ENCODE data around the gene OR2M7.
"Not testable (repeated sequence)": the region's sequence is repeated elsewhere in the genome, so short reads cannot be mapped to it uniquely, and the experiment has no call there.

OR2M7 gene

DNA sequence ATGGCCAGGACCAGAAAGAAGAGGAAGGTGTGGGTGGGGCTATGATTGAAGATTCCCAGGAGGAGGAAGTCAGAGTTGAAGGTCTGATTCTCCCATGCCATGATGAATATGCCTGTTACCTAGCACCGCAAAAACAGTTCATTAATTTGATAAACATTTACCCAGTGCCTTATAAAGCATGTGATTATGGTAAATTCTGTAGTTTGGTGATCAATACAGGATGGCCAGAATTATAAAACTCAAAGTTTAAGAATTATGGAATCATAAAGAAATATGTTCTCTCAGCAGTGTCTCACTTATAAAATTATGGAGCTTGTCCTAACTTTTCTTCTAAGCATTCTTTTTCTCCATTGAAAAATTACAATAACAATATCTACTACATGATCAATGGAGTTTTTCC, at the start of gene OR2M7:
Gene OR2M7 (minus strand): TSS at position 101 of the 400 bp plus-strand sequence. CDS start 0 bp downstream, at position 101.
- no peak for DNase-seq (ENCODE audit: low read depth in 2 of 2, low spot score in 1 of 2)

GRCh38 chr1:248373761-248374160, 49.4 kb upstream of the OR2M7 start:
- no peak for DNase-seq (ENCODE audit: low read depth in 2 of 2, low spot score in 1 of 2)

- DNase-seq (ENCODE audit: low read depth in 2 of 2, low spot score in 1 of 2), result no peak
These were observed 48.0 kb upstream of the OR2M7 start for GRCh38 chr1:248372394-248372793.

DNA sequence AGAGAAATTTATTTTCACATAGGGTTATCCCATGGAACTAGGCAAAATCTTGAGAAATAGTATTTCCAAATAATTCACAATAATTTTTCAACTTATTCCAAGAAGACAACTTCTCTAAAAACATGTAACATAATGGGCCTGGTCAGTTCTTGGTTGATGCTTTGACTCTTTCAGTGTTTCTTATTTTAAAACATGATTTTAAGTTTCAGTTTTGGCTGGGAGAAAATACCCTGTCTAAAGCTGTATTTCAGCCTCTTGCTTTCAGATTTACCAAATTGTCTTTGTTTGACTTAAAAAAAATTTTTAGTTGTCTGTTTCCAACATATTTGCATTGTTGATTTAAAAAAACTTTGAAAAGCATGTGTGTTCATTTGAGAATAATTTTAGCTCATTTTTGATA, 42.2 kb upstream of the OR2M7 start:
- DNase-seq (ENCODE audit: low read depth in 2 of 2, low spot score in 1 of 2), result no peak

- DNase-seq (ENCODE audit: low read depth in 2 of 2, low spot score in 1 of 2), result no peak
These were observed 36.9 kb upstream of the OR2M7 start, which contains the start of gene OR2T4 for GRCh38 chr1:248361121-248361715. Gene OR2T4 (plus strand): TSS chr1:248361665. CDS start chr1:248361665, 0 bp downstream.

DNA sequence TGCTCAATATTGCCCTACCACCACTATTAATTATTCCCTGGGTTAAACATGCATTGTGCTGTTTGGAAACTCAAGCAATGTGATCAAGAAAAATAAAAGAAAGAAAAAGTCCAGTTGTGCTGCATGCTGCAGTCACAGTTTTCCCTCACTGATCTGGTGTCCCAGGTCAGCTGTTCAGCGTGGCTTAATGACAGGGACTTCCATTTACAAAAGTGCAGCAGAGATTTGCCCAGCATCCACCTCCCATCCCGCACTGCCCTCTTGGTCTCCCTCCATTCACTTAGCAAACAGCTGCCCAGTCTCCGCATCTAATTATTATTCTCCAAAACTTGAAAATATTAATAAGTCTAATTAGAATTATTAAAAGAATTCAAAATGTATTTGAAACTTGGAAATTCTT, 35.0 kb upstream of the OR2M7 start:
- DNase-seq (ENCODE audit: low read depth in 2 of 2, low spot score in 1 of 2), result no peak

DNA sequence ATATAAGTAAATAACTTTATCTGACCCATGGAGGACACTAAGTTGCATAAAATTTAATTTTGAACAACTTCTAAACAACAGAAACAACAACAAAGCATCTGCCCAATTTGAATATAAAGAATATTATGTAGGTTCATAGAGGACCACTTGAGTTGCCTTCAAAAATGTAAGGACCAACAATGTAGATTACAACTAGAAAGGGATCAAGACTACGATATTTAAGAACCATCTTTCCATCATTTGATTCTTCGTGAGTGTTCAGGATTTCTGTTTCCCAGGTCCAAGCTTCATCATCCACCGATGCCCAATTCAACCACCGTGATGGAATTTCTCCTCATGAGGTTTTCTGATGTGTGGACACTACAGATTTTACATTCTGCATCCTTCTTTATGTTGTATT, 24.1 kb upstream of the OR2M7 start, which contains the start of gene OR14C36:
Gene OR14C36 (plus strand): TSS at position 301 of the 400 bp plus-strand sequence. CDS start 0 bp downstream, at position 301.
- DNase-seq (ENCODE audit: low read depth in 2 of 2, low spot score in 1 of 2), result no peak

GRCh38 chr1:248343451-248343850, 19.1 kb upstream of the OR2M7 start:
- DNase-seq (ENCODE audit: low read depth in 2 of 2, low spot score in 1 of 2), result no peak

GRCh38 chr1:248316796-248317195, 7.6 kb downstream of the OR2M7 start:
- no peak for DNase-seq (ENCODE audit: low read depth in 2 of 2, low spot score in 1 of 2)

DNA sequence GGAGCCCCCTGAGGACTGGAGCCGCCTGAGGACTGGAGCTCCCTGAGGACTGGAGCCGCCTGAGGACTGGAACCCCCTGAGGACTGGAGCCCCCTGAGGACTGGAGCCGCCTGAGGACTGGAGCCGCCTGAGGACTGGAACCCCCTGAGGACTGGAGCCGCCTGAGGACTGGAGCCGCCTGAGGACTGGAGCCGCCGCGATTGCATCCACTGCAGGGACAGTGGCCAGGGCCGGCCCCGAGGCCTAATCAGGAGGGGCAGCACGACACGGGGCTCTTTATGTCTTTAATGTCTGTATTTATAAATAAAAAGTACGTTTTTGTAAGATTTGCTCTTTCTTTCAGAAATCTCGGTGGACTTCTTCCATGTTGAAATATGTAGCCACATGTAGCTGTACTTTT, 17.6 kb downstream of the OR2M7 start:
- not testable (repeated sequence) for DNase-seq (ENCODE audit: low read depth in 2 of 2, low spot score in 1 of 2)

DNA sequence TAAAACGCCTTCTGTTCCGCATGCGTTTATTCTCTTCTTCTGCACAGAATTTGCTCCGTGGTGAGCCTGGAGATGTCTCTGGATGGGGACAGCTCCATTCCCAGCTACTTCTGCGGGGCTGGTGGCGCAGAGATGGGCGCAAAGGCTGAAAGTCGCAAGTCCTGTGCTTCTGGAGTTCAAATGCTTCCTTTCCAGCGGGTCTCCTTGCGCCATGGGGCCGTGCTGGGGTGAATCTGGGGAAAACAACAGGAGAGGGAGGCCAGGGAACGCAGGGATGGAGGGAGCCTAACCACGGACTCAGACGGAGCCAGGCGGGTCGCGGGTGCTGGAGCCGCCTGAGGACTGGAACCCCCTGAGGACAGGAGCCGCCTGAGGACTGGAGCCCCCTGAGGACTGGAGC, 18.3 kb downstream of the OR2M7 start:
- no peak for DNase-seq (ENCODE audit: low read depth in 2 of 2, low spot score in 1 of 2)

GRCh38 chr1:248305672-248306071, 18.7 kb downstream of the OR2M7 start:
- DNase-seq (ENCODE audit: low read depth in 2 of 2, low spot score in 1 of 2), result not testable (repeated sequence)

- no peak for DNase-seq (ENCODE audit: low read depth in 2 of 2, low spot score in 1 of 2)
These were observed 21.0 kb downstream of the OR2M7 start, which contains the start of gene OR2T12 for GRCh38 chr1:248303324-248303723. Gene OR2T12 (minus strand): TSS chr1:248303424. CDS start chr1:248295578, 7,846 bp downstream.

- DNase-seq (ENCODE audit: low read depth in 2 of 2, low spot score in 1 of 2), result no peak
These were observed 36.0 kb downstream of the OR2M7 start for GRCh38 chr1:248288391-248288790.

- DNase-seq (ENCODE audit: low read depth in 2 of 2, low spot score in 1 of 2), result no peak
These were observed 46.5 kb downstream of the OR2M7 start, which contains the start of gene OR2T33 for GRCh38 chr1:248277876-248278275. Gene OR2T33 (minus strand): TSS chr1:248277976. CDS start chr1:248273814, 4,162 bp downstream.

All from stimulated activated CD8-positive, alpha-beta memory T cell treated with anti-CD3 and anti-CD28 coated beads, Interleukin-4, amount 100 ng/mL, for 4 hours (primary cell).